PFSK-1 (cell line): ENCODE results near the gene COX8A.

Experiments
- POLR2AphosphoS5 ChIP-seq: IDR thresholded peaks from 2 replicates; pipeline ENCODE4 v1.6.1; 2012; ENCODE audit warnings: low read depth, mild to moderate bottlenecking, control low read depth, low read length, moderate library complexity
- TAF1 ChIP-seq: IDR thresholded peaks from 2 replicates; pipeline ENCODE4 v1.6.1; 2012; ENCODE audit warnings: low read length, control low read depth, borderline replicate concordance; ENCODE audit not compliant: insufficient read depth
- TF ChIP-seq, protein P1 (sequence below), 2 experiments: IDR thresholded peaks; 2 replicates each; pipeline versions ENCODE4 v1.6.1 to v1.8.0; 2011 to 2012; ENCODE audit warnings: low read depth in 2 of 2, low read length in 2 of 2, control low read depth in 1 of 2, inconsistent platforms in 1 of 2, mild to moderate bottlenecking in 1 of 2, moderate library complexity in 1 of 2; ENCODE audit not compliant: insufficient read depth in 1 of 2

DNA sequence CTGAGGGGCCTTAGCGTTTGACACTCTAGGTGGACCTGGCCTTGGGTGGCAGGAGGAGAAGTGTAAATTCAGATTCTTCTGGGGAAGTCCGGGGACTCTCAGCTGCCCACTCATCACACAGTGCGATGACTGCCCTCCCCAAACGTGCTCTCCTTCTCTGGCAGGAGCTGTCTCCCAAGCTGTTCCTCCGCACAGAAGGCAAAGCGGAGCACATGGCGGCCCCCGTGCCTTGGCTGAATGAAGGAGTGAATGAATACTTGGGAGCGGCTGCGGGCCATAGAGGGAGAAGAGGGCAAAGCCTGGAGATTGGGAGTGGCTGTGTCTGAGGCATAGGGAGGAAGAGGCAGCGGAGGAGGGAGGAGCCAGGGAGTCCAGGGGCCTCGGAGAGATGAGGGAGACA is 42.5 kb upstream of the COX8A start:
- TF ChIP-seq POLR2AphosphoS5 (no peak), TAF1 (no peak)
- TF ChIP-seq, protein P1, sequence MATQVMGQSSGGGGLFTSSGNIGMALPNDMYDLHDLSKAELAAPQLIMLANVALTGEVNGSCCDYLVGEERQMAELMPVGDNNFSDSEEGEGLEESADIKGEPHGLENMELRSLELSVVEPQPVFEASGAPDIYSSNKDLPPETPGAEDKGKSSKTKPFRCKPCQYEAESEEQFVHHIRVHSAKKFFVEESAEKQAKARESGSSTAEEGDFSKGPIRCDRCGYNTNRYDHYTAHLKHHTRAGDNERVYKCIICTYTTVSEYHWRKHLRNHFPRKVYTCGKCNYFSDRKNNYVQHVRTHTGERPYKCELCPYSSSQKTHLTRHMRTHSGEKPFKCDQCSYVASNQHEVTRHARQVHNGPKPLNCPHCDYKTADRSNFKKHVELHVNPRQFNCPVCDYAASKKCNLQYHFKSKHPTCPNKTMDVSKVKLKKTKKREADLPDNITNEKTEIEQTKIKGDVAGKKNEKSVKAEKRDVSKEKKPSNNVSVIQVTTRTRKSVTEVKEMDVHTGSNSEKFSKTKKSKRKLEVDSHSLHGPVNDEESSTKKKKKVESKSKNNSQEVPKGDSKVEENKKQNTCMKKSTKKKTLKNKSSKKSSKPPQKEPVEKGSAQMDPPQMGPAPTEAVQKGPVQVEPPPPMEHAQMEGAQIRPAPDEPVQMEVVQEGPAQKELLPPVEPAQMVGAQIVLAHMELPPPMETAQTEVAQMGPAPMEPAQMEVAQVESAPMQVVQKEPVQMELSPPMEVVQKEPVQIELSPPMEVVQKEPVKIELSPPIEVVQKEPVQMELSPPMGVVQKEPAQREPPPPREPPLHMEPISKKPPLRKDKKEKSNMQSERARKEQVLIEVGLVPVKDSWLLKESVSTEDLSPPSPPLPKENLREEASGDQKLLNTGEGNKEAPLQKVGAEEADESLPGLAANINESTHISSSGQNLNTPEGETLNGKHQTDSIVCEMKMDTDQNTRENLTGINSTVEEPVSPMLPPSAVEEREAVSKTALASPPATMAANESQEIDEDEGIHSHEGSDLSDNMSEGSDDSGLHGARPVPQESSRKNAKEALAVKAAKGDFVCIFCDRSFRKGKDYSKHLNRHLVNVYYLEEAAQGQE (IDR thresholded peaks at IDR 0.05; ENCODE audit: insufficient read depth in 1 of 2, low read depth in 2 of 2, low read length in 2 of 2) = no peak
